NT2/D1 (cell line): Measurements from ENCODE around the gene ADNP.

Source experiments
- SUZ12 ChIP-seq: IDR thresholded peaks from 2 replicates; pipeline ENCODE4 v1.6.1; 2011; ENCODE audit not compliant: insufficient read length, insufficient read depth; ENCODE audit errors: extremely low read depth
- YY1 ChIP-seq: IDR thresholded peaks from 2 replicates; pipeline ENCODE4 v1.6.1; 2011; ENCODE audit not compliant: insufficient read length, insufficient read depth
- ZNF274 ChIP-seq: IDR thresholded peaks from 2 replicates; pipeline ENCODE4 v1.6.1; 2011; ENCODE audit warnings: mild to moderate bottlenecking, low read depth, low read length

DNA sequence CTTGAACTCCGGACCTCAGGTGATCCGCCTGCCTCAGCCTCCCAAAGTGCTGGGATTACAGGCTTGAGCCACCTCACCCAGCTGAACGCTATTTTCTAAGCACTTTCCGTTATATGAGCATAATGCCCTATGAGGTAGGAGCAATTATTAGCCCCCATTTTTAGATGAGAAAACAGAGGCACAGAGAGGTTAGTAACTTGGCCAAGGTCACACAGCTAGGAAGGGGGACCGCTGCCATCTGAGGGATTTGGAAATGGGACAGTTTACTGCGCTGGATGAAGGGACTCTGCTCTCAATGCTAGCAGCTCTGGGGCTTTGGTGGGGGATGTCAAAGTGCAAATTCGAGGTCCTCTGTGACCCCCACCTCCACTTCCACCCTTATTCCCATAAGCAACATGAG lies 73.9 kb downstream of the ADNP start:
- TF ChIP-seq ZNF274, result no peak
- TF ChIP-seq YY1, result no peak
- no peak for TF ChIP-seq SUZ12
